ENCODE data around the gene MYEOV. TPM values are rescaled to one million over a fixed set of nuclear protein-coding genes. Genes with fewer than 3 reads are reported as not detected.

MYEOV gene
- total and polyA plus RNA-seq, 9 of the 15 experiments (the other 6 are each of a cell fraction or from before 2014, with no cell fraction given): 10.2 to 133 (median 32.2) TPM

DNA sequence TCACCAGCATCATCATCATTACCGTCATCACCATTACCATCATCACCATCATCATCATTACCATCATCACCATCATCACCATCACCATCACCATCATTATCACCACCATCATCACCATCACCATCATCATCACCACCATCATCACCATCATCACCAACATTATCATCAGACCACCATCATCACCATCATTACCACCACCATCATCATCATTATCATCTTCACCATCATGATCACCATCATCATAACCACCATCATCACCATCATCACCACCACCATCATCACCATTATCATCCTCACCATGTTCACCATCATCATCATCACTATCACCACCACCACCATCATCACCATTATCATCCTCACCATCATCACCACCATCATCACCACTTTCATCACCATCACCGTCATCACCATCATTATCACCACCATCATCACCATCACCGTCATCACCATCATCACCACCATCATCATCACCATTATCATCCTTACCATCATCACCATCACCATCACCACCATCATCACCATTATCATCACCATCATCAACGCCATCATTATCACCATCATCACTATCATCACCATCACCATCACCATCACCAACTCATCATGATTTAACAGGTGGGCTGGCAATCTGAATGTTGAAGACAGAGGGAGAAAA lies 2.4 kb upstream of the MYEOV start (continued):
- TF ChIP-seq, protein P1, sequence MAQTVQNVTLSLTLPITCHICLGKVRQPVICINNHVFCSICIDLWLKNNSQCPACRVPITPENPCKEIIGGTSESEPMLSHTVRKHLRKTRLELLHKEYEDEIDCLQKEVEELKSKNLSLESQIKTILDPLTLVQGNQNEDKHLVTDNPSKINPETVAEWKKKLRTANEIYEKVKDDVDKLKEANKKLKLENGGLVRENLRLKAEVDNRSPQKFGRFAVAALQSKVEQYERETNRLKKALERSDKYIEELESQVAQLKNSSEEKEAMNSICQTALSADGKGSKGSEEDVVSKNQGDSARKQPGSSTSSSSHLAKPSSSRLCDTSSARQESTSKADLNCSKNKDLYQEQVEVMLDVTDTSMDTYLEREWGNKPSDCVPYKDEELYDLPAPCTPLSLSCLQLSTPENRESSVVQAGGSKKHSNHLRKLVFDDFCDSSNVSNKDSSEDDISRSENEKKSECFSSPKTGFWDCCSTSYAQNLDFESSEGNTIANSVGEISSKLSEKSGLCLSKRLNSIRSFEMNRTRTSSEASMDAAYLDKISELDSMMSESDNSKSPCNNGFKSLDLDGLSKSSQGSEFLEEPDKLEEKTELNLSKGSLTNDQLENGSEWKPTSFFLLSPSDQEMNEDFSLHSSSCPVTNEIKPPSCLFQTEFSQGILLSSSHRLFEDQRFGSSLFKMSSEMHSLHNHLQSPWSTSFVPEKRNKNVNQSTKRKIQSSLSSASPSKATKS (CRISPR knock-in tag; IDR thresholded peaks at IDR 0.05): no peak
- TF ChIP-seq, protein P2, sequence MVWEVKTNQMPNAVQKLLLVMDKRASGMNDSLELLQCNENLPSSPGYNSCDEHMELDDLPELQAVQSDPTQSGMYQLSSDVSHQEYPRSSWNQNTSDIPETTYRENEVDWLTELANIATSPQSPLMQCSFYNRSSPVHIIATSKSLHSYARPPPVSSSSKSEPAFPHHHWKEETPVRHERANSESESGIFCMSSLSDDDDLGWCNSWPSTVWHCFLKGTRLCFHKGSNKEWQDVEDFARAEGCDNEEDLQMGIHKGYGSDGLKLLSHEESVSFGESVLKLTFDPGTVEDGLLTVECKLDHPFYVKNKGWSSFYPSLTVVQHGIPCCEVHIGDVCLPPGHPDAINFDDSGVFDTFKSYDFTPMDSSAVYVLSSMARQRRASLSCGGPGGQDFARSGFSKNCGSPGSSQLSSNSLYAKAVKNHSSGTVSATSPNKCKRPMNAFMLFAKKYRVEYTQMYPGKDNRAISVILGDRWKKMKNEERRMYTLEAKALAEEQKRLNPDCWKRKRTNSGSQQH (CRISPR knock-in tag; IDR thresholded peaks at IDR 0.05): peak; percentile 35; the same call in 1 of the 2 replicates
- TF ChIP-seq, protein P3, sequence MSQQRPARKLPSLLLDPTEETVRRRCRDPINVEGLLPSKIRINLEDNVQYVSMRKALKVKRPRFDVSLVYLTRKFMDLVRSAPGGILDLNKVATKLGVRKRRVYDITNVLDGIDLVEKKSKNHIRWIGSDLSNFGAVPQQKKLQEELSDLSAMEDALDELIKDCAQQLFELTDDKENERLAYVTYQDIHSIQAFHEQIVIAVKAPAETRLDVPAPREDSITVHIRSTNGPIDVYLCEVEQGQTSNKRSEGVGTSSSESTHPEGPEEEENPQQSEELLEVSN (IDR thresholded peaks at IDR 0.05; ENCODE audit: borderline replicate concordance in 1 of 2, extremely low read depth in 1 of 2, insufficient read depth in 1 of 2, insufficient read length in 1 of 2, low read depth in 1 of 2, low read length in 1 of 2, poor library complexity in 1 of 2, severe bottlenecking in 1 of 2): no peak
- TF ChIP-seq, protein P4, sequence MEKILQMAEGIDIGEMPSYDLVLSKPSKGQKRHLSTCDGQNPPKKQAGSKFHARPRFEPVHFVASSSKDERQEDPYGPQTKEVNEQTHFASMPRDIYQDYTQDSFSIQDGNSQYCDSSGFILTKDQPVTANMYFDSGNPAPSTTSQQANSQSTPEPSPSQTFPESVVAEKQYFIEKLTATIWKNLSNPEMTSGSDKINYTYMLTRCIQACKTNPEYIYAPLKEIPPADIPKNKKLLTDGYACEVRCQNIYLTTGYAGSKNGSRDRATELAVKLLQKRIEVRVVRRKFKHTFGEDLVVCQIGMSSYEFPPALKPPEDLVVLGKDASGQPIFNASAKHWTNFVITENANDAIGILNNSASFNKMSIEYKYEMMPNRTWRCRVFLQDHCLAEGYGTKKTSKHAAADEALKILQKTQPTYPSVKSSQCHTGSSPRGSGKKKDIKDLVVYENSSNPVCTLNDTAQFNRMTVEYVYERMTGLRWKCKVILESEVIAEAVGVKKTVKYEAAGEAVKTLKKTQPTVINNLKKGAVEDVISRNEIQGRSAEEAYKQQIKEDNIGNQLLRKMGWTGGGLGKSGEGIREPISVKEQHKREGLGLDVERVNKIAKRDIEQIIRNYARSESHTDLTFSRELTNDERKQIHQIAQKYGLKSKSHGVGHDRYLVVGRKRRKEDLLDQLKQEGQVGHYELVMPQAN (IDR thresholded peaks at IDR 0.05; ENCODE audit: borderline replicate concordance): 0 out of 2 replicates have a peak, but pooled peaks have one; percentile 44
- no peak for TF ChIP-seq ZNF696 (CRISPR knock-in tag; conservative IDR thresholded peaks at IDR 0.05)
- 0 out of 2 replicates have a peak, but pooled peaks have one; percentile 34 for TF ChIP-seq HLTF (IDR thresholded peaks at IDR 0.05)
- no peak for TF ChIP-seq CAMTA2 (CRISPR knock-in tag; conservative IDR thresholded peaks at IDR 0.05)
- no peak for TF ChIP-seq ATF1 (CRISPR knock-in tag; IDR thresholded peaks at IDR 0.05)
- TF ChIP-seq ATF1 (tag; IDR thresholded peaks at IDR 0.05): peak; percentile 67
- TF ChIP-seq LARP7 (IDR thresholded peaks at IDR 0.05): 0 out of 2 replicates have a peak, but pooled peaks have one; percentile 83
- peak; percentile 47; the same call in 1 of the 2 replicates for TF ChIP-seq HDAC2 (IDR thresholded peaks at IDR 0.05)
- peak; percentile 51 to 69; a peak in 2 of 4 replicates for TF ChIP-seq KDM1A (IDR thresholded peaks at IDR 0.05)

Data from K562 (cell line).